GM18870 (cell line): ENCODE measurements around the gene PDHA2.
"Not testable (repeated sequence)": the region's sequence is repeated elsewhere in the genome, so short reads cannot be mapped to it uniquely, and the experiment has no call there.

Experiments
- ATAC-seq: cut with Tn5 transposase; IDR thresholded peaks from one replicate; pipeline ENCODE4 v1.9.1; 2021; ENCODE audit warnings: moderate library complexity; ENCODE audit not compliant: unreplicated experiment

The PDHA2 gene

GRCh38 chr4:95839891-95840290 lies at the start of gene PDHA2:
TSS of gene PDHA2 (plus strand) at chr4:95840093. CDS start at chr4:95840151, 58 bp downstream.
- no peak for ATAC-seq

GRCh38 chr4:95798003-95798402 lies 41.9 kb upstream of the PDHA2 start:
- no peak for ATAC-seq

- no peak for ATAC-seq
Observed at GRCh38 chr4:95798727-95799126, 41.2 kb upstream of the PDHA2 start.

DNA sequence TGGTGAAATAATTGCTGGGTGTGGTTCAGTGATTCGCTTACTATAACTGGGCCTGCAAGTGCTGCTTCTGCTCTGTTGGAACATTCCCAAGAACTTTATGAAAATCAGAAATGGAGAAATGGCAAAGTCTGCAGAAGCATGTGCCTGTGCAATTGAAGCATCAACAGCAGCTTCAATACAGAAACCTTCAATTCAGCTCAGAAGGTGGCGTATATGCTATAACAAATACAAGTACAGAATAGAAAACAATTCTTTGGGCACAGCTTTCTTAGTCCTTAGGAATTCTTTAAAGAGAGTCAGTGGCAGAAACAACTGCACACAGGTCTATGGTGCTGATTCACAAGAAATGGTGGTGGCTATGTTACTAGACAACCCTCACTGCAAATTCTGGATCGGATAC lies 18.0 kb upstream of the PDHA2 start:
- no peak for ATAC-seq

DNA sequence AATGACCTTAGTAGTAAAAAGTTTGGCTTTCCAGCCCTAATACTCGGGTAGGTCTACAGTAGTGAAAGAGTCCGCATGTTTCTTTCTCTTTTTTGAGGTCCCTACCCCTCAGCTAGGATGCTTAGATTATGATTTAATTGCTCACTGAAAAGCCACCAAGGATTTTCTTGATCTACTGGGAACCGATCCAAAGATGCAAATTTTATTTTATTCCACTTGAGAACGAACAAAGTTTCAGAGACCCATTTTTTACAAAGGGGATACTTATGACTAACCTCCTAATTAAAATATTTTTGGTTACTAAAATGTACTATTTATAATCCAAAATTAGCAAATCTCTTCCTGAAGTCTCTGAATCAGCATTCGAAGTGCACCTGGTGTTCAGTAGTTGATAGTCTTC lies 14.3 kb upstream of the PDHA2 start:
- ATAC-seq: no peak

GRCh38 chr4:95830651-95831050 lies 9.2 kb upstream of the PDHA2 start:
- no peak for ATAC-seq

DNA sequence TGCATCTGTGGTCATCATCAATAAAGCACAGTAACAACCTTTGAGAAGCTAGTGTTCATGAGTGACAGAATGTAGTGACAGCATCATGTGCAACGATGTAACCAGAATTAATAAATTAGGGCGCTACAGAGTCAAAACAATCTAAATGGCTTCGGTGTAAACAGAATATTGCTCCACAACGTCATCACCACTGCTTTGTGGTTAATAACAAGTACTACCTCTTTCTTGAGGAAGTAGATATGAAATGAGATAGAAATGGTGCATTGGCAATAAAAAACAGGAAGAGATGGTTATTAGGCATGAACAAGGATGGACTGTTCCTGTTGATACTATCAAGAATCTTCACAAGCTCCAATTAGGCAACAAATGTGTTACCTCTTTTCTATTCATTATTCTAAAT lies 8.7 kb upstream of the PDHA2 start:
- ATAC-seq: no peak

DNA sequence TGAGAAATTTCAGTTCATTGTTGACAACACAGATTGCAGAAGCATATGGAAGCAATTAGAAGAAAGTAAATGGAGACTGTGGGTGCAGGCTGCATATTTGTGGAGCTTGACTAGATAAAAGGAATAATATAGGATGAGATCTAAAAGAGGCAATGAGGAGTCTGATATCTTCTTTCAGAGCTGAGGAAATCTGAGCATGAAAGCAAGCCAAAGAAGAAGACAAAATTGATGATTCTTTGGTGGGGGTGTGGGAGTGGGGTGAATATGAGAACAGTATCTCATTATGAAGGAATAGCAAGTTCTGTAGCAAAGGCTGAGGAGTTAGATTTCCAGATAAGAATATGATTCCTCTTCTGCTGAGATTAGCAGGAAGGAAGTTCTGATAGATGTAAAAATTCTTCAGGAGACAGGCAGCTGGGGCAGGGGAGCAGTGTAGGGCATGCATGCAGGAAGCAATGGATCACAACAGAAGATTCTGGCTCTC lies 6.1 kb upstream of the PDHA2 start:
- ATAC-seq: no peak

DNA sequence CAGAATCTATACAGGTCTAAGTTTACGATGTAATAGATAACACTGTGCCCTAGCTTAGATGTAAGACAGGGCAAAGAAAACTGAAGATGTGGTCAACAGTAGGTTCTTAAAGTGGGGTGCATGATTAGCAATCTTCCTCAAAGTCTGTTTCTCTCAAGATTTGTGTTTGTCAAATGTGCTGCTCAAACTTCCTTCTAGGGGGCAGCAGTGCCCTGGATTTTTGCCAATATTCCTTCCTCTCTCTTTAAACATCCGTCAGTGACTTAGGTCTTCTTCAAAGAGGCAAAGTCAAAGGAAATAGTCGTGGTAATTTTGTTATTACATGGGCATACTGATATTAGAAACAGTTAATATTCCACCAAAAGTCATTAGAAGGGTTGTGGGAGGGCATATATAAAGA lies 4.2 kb upstream of the PDHA2 start:
- no peak for ATAC-seq

DNA sequence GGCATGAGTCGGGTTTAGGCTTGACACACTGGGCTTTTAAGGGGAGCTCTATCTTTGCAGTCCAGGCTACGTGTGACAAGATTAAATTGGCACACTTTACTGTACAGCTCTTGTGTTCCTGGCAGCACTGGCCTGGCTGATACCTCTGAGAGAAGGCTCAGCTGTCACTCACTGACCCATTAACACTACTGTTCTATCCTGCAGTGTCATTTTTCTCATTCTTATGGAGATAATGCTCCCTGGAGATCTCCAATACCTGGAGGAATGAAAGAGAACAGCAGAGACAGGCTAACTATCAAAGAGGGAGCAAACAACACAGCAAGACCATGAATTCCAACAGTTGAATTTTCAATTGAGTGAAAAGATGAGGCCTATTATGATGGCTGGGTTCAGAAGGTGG lies 1.7 kb upstream of the PDHA2 start:
- no peak for ATAC-seq

DNA sequence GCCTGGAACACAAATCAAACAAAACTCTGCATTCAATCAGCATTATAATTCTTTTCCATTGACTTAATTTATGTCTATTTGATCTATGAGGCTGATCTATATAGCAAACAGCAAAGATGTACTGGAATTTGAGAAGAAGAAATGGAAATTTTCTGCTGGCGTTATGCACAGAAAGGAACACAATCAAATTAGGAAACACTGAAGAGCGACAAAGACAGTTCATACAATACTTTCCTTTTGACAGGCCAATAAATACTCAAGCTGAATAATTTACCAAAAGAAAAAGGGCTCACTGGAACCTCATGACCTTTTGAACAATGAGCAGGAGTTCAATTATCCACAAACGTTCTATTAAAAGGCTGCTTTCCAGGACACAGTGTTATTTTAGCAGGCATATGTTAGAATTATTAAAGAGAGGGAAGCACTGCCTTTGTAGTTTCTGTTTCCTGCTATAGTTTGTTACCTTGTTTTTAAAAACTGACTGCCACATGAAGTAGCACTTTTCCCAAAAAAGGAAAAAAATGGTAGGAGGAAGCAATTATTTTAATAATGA lies 8.1 kb downstream of the PDHA2 start:
- no peak for ATAC-seq

DNA sequence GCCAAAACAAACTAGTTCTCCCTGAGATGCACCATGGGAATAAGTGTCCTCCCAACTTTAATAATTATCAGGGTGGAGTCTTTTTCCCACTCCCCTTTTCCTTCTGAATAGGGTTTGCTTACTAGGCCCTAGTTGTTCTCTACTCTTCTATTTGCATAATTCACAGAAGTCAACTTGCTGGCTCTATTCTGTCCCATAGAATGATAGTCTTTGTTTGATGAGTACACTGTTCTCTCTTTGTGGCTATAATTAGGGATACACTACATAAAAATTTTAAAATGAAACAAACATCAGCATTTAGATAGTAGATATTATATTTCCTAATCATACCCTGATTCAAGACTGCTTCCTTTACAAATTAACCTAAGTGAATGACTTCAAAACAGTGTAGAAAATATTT lies 10.3 kb downstream of the PDHA2 start:
- ATAC-seq: no peak

DNA sequence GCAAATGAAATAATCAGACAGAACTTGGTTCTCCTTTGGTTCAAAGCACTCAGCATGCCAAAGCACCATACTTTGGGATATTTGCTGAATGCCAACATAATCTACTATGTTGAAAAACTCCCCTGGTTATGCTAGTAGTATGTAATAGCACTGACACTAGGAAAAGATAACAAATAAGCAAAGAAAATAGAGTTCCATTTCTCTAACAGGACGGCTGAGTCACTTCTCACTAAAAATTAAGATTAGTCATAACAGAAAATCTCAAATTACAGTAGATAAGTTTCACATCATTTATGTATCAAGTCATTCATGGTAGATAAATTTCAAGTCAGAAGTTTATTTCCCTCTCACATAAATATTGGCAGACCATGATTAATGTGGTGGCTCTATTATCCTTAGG lies 17.9 kb downstream of the PDHA2 start:
- no peak for ATAC-seq

DNA sequence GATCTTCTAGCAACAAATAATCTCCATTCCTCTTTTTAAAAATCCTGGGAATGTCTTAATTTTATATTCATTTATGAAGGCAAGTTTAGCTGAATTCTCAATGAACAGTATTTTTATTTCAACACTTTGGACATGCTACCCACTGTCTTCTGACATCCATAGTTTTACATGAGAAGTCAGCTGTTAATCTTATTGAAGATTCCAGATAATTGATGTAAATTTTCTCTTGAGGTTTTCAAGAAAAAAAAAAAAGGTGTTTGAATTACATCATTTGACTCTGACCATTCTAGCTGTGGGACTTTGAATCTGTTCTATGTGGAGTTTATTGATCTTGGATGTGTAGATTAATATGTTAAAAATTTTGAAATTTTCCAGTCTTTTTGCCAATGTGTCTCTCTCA lies 28.0 kb downstream of the PDHA2 start:
- no peak for ATAC-seq

- ATAC-seq: not testable (repeated sequence)
Observed at GRCh38 chr4:95869414-95869813, 29.5 kb downstream of the PDHA2 start.

DNA sequence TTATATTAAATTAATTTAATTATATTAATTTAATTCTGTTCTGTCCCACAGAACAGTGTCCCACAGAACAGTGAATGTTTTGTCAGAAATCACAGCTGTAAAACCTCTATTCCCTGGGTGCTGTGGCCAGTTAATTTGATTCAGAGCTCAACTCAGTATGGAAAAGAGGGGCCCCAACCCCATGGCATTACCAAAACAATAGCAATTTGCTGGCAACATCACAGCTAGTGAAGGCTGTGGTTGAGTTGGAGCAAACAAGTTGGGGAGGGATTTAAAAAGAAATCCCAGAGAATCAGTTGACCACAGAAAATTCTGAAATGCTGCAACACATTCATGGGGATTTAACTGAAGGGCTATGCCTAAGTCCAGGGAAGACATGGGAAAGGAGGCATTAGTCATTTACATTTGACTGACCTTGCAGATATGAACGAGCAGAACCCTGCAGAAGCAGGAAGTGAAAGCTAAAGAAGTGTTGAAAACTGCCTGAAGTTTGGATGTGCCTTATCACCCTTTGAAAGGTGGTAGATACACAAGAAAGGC lies 30.1 kb downstream of the PDHA2 start:
- ATAC-seq: no peak

- no peak for ATAC-seq
Observed at GRCh38 chr4:95877636-95878035, 37.7 kb downstream of the PDHA2 start.

DNA sequence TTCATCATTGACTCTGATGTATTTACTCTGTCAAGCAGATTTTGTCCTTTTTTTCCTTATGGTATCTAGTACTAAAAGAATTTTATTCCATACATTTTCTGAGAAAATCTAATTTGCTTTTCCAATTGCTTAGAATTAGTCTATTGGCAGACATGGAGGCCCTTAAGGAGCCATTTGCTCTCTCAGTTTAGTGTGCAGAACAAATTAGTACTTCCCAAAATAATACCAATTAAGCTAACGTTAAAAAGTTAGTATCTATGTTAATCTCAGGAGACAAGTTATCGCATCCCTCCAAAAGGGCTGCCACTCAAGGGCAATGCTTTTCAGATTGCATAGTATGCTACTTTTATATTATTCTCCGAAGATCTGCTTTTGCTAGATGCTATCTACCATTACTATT lies 47.7 kb downstream of the PDHA2 start:
- ATAC-seq: no peak

GRCh38 chr4:95889662-95890061 lies 49.8 kb downstream of the PDHA2 start:
- no peak for ATAC-seq
